HL-60/S4 treated with retinoic acid at 250 ng/mL for 4 days and 3 days (cell line): ENCODE results near the gene ZNF470.

Source experiments
- in situ Hi-C: fragments of 300-500 bp; cut with MboI; formaldehyde crosslinking; loops from 2 replicates; pipeline ENCODE4 v1.7.0; 2022; ENCODE audit warnings: low sequenced_read_pairs

The ZNF470 gene

DNA sequence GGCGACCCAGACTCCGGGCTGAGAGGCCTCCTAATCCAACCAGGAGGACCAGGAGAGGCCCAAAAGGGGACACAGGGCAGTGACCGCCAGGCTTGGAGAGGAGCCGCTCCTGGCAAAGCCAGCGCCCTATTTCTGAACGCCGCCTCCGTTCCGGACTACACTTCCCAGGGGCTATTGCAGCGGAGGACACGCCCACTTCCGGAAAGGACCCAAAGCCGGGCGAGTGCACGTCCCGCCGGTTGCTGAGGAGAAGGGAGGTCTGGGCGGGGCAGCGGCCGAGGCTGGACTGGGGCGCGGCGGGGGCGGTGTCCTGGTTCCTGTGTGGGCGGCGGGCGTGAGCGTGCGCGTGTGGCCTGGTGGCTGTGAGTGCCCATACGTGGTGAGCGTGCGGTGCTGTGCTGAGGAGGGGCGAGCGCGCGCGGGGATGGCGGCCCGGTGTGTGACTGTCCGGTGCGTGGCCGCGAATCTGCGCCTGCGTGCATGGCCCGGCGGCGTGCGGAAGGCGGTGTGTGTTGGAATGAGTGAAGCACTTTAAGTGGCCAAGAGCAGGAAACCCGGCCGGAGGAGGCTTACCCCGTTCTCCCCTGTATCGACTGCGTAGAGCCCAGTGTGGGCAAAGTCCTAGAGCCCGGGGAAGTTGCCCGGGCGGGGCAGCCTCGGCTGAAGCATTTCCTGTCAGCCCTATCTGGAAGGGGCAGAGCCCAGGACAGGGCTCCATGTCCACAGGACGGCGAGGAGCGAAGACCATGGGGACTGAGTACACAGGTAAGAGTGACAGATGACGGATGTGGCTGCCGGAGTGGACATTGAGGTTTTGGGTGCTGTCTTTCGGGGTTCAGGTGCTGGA lies at the start of gene ZNF470:
ZNF470 (plus strand) TSS at position 195 of the 847 bp plus-strand sequence. CDS start 2,844 bp downstream, outside the sequence.
- in situ Hi-C loops: no loop called here

- in situ Hi-C loops: no loop called here
Observed at GRCh38 chr19:56525214-56525860, 41.9 kb upstream of the ZNF470 start.

GRCh38 chr19:56537442-56537841 lies 29.8 kb upstream of the ZNF470 start:
- in situ Hi-C loops: no loop called here

DNA sequence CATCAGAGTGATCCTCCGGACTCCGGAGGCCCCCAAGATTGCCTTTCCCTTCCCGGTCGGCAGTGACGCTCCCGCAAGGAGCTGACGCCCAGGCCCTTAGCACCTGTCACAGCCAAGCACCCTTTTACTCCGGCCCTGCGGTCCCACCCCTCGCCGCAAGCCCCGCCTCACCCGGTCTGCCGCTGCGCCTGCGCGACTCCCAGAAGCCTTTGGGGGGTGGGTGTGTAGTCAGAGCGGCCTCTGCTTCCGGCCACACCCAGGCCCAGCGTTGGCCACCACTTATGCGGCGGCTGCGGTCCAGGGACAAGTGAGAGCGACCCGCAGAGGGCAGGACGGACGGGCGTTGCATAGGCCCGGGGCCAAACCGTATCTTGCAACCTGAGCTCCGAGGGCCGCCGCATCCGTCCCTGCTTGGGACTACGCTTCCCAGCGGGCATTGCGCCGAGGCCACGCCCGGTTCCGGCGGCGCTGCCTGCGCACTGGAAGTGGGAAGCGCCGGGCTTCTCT lies 29.0 kb upstream of the ZNF470 start:
- in situ Hi-C loops: no loop called here

GRCh38 chr19:56538761-56539263 lies 28.5 kb upstream of the ZNF470 start, which contains the start of gene ZFP28:
Gene ZFP28, plus strand, starts transcription at chr19:56538948. Its CDS starts 71 bp downstream, at chr19:56539019.
- in situ Hi-C loops: no loop called here

GRCh38 chr19:56543776-56544175 lies 23.5 kb upstream of the ZNF470 start:
- in situ Hi-C loops: no loop called here

DNA sequence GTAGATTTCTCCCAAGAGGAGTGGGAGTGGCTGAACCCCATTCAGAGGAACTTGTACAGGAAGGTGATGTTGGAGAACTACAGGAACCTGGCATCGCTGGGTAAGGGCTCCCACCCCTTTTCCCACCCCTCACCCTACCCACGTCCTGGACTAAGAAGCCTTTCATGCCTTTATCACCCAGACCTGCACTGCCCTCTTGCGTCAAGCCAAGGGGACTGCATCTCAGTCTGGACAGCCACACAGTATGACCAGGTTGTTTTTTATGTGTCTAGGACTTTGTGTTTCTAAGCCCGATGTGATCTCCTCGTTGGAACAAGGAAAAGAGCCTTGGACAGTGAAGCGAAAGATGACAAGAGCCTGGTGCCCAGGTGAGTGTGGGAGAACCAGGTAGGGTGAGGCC lies 19.7 kb upstream of the ZNF470 start:
- in situ Hi-C loops: no loop called here

DNA sequence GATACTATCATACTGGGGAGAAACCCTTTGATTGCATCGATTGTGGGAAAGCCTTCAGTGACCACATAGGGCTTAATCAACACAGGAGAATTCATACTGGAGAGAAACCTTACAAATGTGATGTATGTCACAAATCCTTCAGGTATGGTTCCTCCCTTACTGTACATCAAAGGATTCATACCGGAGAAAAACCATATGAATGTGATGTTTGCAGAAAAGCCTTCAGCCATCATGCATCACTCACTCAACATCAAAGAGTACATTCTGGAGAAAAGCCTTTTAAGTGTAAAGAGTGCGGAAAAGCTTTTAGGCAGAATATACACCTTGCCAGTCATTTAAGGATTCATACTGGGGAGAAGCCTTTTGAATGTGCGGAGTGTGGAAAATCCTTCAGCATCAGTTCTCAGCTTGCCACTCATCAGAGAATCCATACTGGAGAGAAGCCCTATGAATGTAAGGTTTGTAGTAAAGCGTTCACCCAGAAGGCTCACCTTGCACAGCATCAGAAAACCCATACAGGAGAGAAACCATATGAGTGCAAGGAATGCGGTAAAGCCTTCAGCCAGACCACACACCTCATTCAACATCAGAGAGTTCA lies 12.9 kb upstream of the ZNF470 start:
- in situ Hi-C loops: no loop called here

DNA sequence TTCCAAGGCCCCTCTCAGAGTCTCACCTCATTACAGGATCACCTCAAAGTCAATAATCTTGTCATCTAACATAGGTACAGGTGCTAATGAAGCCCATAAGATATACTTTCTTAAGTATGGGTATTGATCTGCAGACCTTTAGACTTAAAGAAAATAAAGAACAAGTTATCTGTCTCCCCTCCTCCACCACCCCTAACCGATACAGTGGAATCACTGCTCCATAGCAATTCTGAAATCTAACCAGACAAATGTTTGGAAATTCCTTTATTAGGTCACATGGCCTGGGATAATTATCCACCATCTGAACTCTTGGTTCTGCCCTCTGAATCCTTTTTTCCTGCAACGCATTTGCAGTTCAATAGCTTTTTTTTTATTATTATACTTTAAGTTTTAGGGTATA lies 4.5 kb upstream of the ZNF470 start:
- in situ Hi-C loops: no loop called here

DNA sequence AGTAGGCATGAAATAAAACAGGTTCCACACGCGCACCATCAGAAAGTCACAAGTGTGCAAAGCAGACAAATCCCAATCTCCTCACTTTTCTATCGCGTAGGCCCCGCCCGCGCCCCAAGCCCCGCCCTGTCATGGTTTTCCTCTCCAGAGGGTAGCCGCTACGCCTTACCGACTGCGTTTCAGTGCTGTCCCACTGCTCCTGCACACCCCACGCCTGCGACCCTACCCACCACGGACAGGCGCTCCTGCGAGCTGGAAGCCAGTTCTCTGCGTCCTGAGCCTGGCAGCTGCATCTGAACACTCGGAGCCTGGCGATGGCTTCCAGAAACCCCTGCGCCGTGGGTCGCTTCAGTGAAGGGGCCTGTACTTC lies 379 bp upstream of the ZNF470 start:
- in situ Hi-C loops: no loop called here

GRCh38 chr19:56572589-56572988 lies 5.3 kb downstream of the ZNF470 start:
- in situ Hi-C loops: no loop called here

DNA sequence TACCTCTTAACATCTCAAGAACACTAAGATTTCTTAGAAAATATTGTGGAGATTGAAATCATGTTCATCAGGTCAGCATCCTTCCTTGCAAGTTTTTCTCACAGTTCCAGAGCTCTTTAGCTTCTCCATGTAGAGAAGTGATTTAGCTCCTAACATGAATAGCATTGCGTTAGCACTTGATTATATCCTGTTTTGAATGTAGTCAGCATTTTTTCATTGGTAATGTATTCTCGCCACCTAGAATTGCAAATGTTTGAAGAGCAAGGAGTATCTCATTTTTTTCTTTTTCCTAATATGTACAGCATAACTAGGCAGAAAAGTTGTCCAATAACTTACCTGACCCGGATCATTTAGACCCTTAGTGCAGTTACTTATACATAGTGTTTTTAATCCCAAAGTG lies 6.6 kb downstream of the ZNF470 start:
- in situ Hi-C loops: no loop called here

GRCh38 chr19:56577719-56578602 lies 10.7 kb downstream of the ZNF470 start:
- in situ Hi-C loops: no loop called here

- in situ Hi-C loops: no loop called here
Observed at GRCh38 chr19:56594446-56594782, 27.1 kb downstream of the ZNF470 start.

- in situ Hi-C loops: no loop called here
Observed at GRCh38 chr19:56594783-56595547, 27.7 kb downstream of the ZNF470 start, which contains the start of gene ZNF71. Gene ZNF71, plus strand, starts transcription at chr19:56595302. Its CDS starts 6,257 bp downstream, at chr19:56601559.

DNA sequence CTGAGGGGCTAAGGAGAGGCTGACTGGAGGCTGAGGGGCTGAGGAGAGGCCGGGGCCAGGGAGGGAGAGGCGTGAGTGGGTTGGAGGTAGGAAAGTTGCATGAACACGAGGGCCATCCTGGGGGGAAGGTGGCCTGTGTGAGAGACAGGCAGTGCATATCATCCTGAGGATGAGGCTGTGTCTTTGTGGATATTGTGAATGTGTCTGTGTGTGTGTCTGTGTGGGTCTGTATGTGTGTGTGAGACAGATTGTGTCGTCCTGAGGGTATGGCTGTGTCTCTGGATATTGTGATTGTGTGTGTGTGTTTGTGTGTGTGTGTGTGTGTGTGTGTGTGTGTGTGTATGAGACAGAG lies 28.3 kb downstream of the ZNF470 start:
- in situ Hi-C loops: no loop called here

- in situ Hi-C loops: no loop called here
Observed at GRCh38 chr19:56596676-56597075, 29.4 kb downstream of the ZNF470 start.

DNA sequence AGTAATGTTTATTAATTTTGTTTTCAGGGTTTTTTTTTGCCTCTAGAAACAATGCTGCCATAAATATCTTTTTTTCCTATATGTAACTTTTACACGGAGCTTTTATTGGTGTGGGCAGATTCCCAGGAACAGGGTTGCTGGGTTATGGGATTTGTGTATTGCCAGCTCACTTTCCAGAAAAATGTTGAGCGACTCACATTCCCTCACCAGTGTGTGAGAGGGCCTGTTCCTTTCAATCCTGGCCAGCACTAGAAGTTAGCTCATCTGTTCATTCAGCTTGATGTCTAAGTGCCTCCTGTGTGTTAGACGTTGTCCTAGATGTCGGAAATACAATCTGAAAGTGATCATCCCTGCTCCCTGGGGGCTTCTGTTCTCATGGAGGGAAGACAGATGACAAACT lies 30.4 kb downstream of the ZNF470 start:
- in situ Hi-C loops: no loop called here

GRCh38 chr19:56601375-56601774 lies 34.1 kb downstream of the ZNF470 start:
- in situ Hi-C loops: no loop called here

- in situ Hi-C loops: no loop called here
Observed at GRCh38 chr19:56603829-56604228, 36.6 kb downstream of the ZNF470 start.
